IPS-20b (cell line): Measurements from ENCODE around the gene TMED6.
"Not testable (repeated sequence)": the region's sequence is repeated elsewhere in the genome, so short reads cannot be mapped to it uniquely, and the experiment has no call there.

Experiments
- H3K27ac ChIP-seq: one replicate; pipeline ENCODE4 v1.5.1; 2013; ENCODE audit warnings: low read length
- H3K27me3 ChIP-seq: 2 replicates; pipeline ENCODE4 v1.6.1; 2013; ENCODE audit warnings: mild to moderate bottlenecking, low read length, inconsistent platforms; ENCODE audit not compliant: insufficient read depth
- H3K36me3 ChIP-seq: 2 replicates; pipeline ENCODE4 v1.6.1; 2013; ENCODE audit warnings: low read depth, mild to moderate bottlenecking, inconsistent platforms, low read length, moderate library complexity; ENCODE audit not compliant: insufficient read depth
- H3K4me1 ChIP-seq: 2 replicates; pipeline ENCODE4 v1.6.1; 2013; ENCODE audit warnings: mild to moderate bottlenecking, control low read depth, inconsistent platforms, low read length, moderate library complexity; ENCODE audit not compliant: insufficient read depth
- H3K4me3 ChIP-seq: 2 replicates; pipeline ENCODE4 v1.5.1; 2013; ENCODE audit warnings: mild to moderate bottlenecking, low read length, inconsistent platforms
- H3K9ac ChIP-seq: 2 replicates; pipeline ENCODE4 v1.6.1; 2013; ENCODE audit warnings: low read depth, mild to moderate bottlenecking, inconsistent platforms, low read length, moderate library complexity
- H3K9me3 ChIP-seq: 2 replicates; pipeline ENCODE4 v1.6.1; 2013; ENCODE audit warnings: mild to moderate bottlenecking, low read depth, low read length, inconsistent platforms; ENCODE audit not compliant: insufficient read depth

Gene TMED6

GRCh38 chr16:69309316-69309715 is 42.3 kb downstream of the TMED6 start:
- H3K4me1 ChIP-seq: no peaks in the 10 kb centered on the region
- H3K36me3 ChIP-seq: peaks cover 3% of the 10 kb centered on the region; the same call in 1 of the 2 replicates
- no peak overlapping the region for H3K27ac ChIP-seq
- H3K9me3 ChIP-seq: no peaks in the 10 kb centered on the region
- no peak overlapping the region for H3K9ac ChIP-seq
- no peak overlapping the region for H3K4me3 ChIP-seq
- H3K27me3 ChIP-seq: no peaks in the 10 kb centered on the region

- H3K27me3 ChIP-seq: no peaks in the 10 kb centered on the region
- peaks cover 6% of the 10 kb centered on the region; the same call in 1 of the 2 replicates for H3K36me3 ChIP-seq
- H3K4me1 ChIP-seq: no peaks in the 10 kb centered on the region
- H3K9ac ChIP-seq: no peak overlapping the region
- H3K9me3 ChIP-seq: no peaks in the 10 kb centered on the region
- no peak overlapping the region for H3K27ac ChIP-seq
- no peak overlapping the region for H3K4me3 ChIP-seq
Measured at GRCh38 chr16:69307856-69308255, 43.7 kb downstream of the TMED6 start.

GRCh38 chr16:69307091-69307490 is 44.5 kb downstream of the TMED6 start:
- no peaks in the 10 kb centered on the region for H3K4me1 ChIP-seq
- no peak overlapping the region for H3K9ac ChIP-seq
- H3K9me3 ChIP-seq: no peaks in the 10 kb centered on the region
- H3K27ac ChIP-seq: no peak overlapping the region
- H3K4me3 ChIP-seq: no peak overlapping the region
- H3K36me3 ChIP-seq: peaks cover 6% of the 10 kb centered on the region; the same call in 1 of the 2 replicates
- H3K27me3 ChIP-seq: no peaks in the 10 kb centered on the region

- Histone ChIP-seq H3K36me3 (peaks cover 17% of the 10 kb centered on the region; the same call in 1 of the 2 replicates), H3K27me3 (no peaks in the 10 kb centered on the region), H3K27ac (no peak overlapping the region), H3K4me3 (no peak overlapping the region), H3K9me3 (no peaks in the 10 kb centered on the region), H3K4me1 (no peaks in the 10 kb centered on the region), H3K9ac (no peak overlapping the region)
Measured at GRCh38 chr16:69306031-69306430, 45.6 kb downstream of the TMED6 start.

GRCh38 chr16:69302301-69302700 is 49.3 kb downstream of the TMED6 start:
- no peak overlapping the region for H3K27ac ChIP-seq
- no peaks in the 10 kb centered on the region for H3K4me1 ChIP-seq
- no peaks in the 10 kb centered on the region for H3K9me3 ChIP-seq
- H3K36me3 ChIP-seq: peaks cover 33% of the 10 kb centered on the region
- no peak overlapping the region for H3K9ac ChIP-seq
- no peaks in the 10 kb centered on the region for H3K27me3 ChIP-seq
- H3K4me3 ChIP-seq: no peak overlapping the region

GRCh38 chr16:69301861-69302260 is 49.7 kb downstream of the TMED6 start:
- H3K4me1 ChIP-seq: no peaks in the 10 kb centered on the region
- no peaks in the 10 kb centered on the region for H3K27me3 ChIP-seq
- H3K4me3 ChIP-seq: no peak overlapping the region
- peaks cover 33% of the 10 kb centered on the region for H3K36me3 ChIP-seq
- no peak overlapping the region for H3K27ac ChIP-seq
- H3K9me3 ChIP-seq: no peaks in the 10 kb centered on the region
- H3K9ac ChIP-seq: no peak overlapping the region

GRCh38 chr16:69301187-69301586 is 50.4 kb downstream of the TMED6 start:
- no peak overlapping the region for H3K27ac ChIP-seq
- peaks cover 33% of the 10 kb centered on the region for H3K36me3 ChIP-seq
- no peaks in the 10 kb centered on the region for H3K27me3 ChIP-seq
- H3K9me3 ChIP-seq: no peaks in the 10 kb centered on the region
- H3K9ac ChIP-seq: no peak overlapping the region
- no peaks in the 10 kb centered on the region for H3K4me1 ChIP-seq
- H3K4me3 ChIP-seq: no peak overlapping the region

GRCh38 chr16:69298261-69298660 is 53.3 kb downstream of the TMED6 start:
- Histone ChIP-seq H3K4me3 (no peak overlapping the region), H3K9ac (no peak overlapping the region), H3K36me3 (peaks cover 27% of the 10 kb centered on the region), H3K27ac (no peak overlapping the region), H3K9me3 (no peaks in the 10 kb centered on the region), H3K4me1 (no peaks in the 10 kb centered on the region), H3K27me3 (no peaks in the 10 kb centered on the region)

- peaks cover 24% of the 10 kb centered on the region for H3K36me3 ChIP-seq
- not testable (repeated sequence) for H3K4me1 ChIP-seq
Measured at GRCh38 chr16:69296771-69297170, 54.8 kb downstream of the TMED6 start.

GRCh38 chr16:69294051-69294450 is 57.5 kb downstream of the TMED6 start:
- no peak overlapping the region for H3K4me3 ChIP-seq
- H3K4me1 ChIP-seq: no peaks in the 10 kb centered on the region
- H3K9ac ChIP-seq: no peak overlapping the region
- no peaks in the 10 kb centered on the region for H3K36me3 ChIP-seq
- H3K27ac ChIP-seq: no peak overlapping the region
- no peaks in the 10 kb centered on the region for H3K9me3 ChIP-seq
- no peaks in the 10 kb centered on the region for H3K27me3 ChIP-seq

More at GRCh38 chr16:69296771-69297170, 54.8 kb downstream of the TMED6 start:
- H3K9me3 ChIP-seq, H3K4me3 ChIP-seq, H3K27me3 ChIP-seq, H3K9ac ChIP-seq, H3K27ac ChIP-seq: not testable (repeated sequence)

- Histone ChIP-seq H3K9ac (no peak overlapping the region), H3K4me1 (no peaks in the 10 kb centered on the region), H3K36me3 (no peaks in the 10 kb centered on the region), H3K27me3 (no peaks in the 10 kb centered on the region), H3K4me3 (no peak overlapping the region), H3K9me3 (no peaks in the 10 kb centered on the region), H3K27ac (no peak overlapping the region)
Measured at GRCh38 chr16:69293401-69293800, 58.2 kb downstream of the TMED6 start.
